D721Med (cell line): ENCODE results near the gene CSK.

Experiments
- DNase-seq: peaks from one replicate; pipeline ENCODE4 v3.0.0; 2011; ENCODE audit warnings: low spot score; ENCODE audit not compliant: insufficient read length
- FAIRE-seq: peaks from 2 replicates; lab custom pipeline; 2011; peaks lifted over from hg19 to GRCh38; lab: Jason Lieb, UNC
- CTCF ChIP-seq: IDR thresholded peaks from 2 replicates; pipeline ENCODE4 v1.5.1; 2012; ENCODE audit warnings: mild to moderate bottlenecking, control low read depth; ENCODE audit not compliant: insufficient read depth; ENCODE audit errors: missing control alignments

Gene CSK

GRCh38 chr15:74770211-74770903 is 11.5 kb upstream of the CSK start:
- no peak for TF ChIP-seq CTCF
- FAIRE-seq, result no peak

GRCh38 chr15:74773329-74773728 is 8.6 kb upstream of the CSK start:
- FAIRE-seq (no peak), DNase-seq (no peak)
- TF ChIP-seq CTCF, result no peak

More at GRCh38 chr15:74770211-74770903, 11.5 kb upstream of the CSK start:
- no peak for DNase-seq

- DNase-seq (no peak), FAIRE-seq (no peak)
- no peak for TF ChIP-seq CTCF
Measured at GRCh38 chr15:74773731-74774252, 8.1 kb upstream of the CSK start.

GRCh38 chr15:74775132-74775562 is 6.7 kb upstream of the CSK start:
- DNase-seq (no peak), FAIRE-seq (no peak)
- no peak for TF ChIP-seq CTCF

- TF ChIP-seq CTCF, result no peak
- DNase-seq (no peak), FAIRE-seq (no peak)
Measured at GRCh38 chr15:74775894-74776293, 6.0 kb upstream of the CSK start.

- no peak for FAIRE-seq
- TF ChIP-seq CTCF, result no peak
- no peak for DNase-seq
Measured at GRCh38 chr15:74776821-74777768, 4.8 kb upstream of the CSK start.
